SH-SY5Y (cell line): ENCODE results near the gene TEP1.

Experiments
- GATA2 ChIP-seq: IDR thresholded peaks from 2 replicates; pipeline ENCODE4 v1.6.1; 2011; ENCODE audit warnings: mild to moderate bottlenecking, low read depth, low read length
- GATA3 ChIP-seq: IDR thresholded peaks from 2 replicates; pipeline ENCODE4 v1.6.1; 2011; ENCODE audit warnings: low read depth, mild to moderate bottlenecking, low read length, moderate library complexity

- TF ChIP-seq GATA2 (no peak), GATA3 (no peak)
Measured at GRCh38 chr14:20413744-20414082, 412 bp upstream of the TEP1 start.
